Activated B cell treated with CpG ODN at 0.5 μM for 24 hours (primary cell): ENCODE measurements around the gene CCDC171. TPM values are rescaled to one million over a fixed set of nuclear protein-coding genes. Genes with fewer than 3 reads are reported as not detected.

Experiments
- ATAC-seq: fragments of 200-7000 bp; cut with Tn5 transposase; one replicate; pipeline ENCODE4 v1.10.0; 2021; ENCODE audit warnings: low read depth, mild to moderate bottlenecking, moderate library complexity
- CTCF ChIA-PET: fragments of 350-600 bp; sonication (Branson Sonifier 250); formaldehyde crosslinking; loops from one replicate; lab custom pipeline; 2021; ENCODE audit warnings: antibody characterized with exemption; lab: Charles Lee
- POLR2A ChIA-PET: fragments of 350-600 bp; sonication (Branson Sonifier 250); formaldehyde crosslinking; loops from one replicate; lab custom pipeline; 2021; ENCODE audit warnings: antibody characterized with exemption; lab: Charles Lee
- DNase-seq: peaks from one replicate; pipeline ENCODE4 v3.0.0; 2022
- H3K27ac Mint-ChIP-seq: one replicate; pipeline ENCODE4 v1.8.0; 2020; ENCODE audit warnings: mixed read lengths
- H3K27me3 Mint-ChIP-seq: one replicate; pipeline ENCODE4 v1.8.0; 2021; ENCODE audit warnings: mixed read lengths
- H3K36me3 Mint-ChIP-seq: one replicate; pipeline ENCODE4 v1.8.0; 2021; ENCODE audit warnings: low read depth, mixed read lengths
- H3K4me1 Mint-ChIP-seq: one replicate; pipeline ENCODE4 v1.8.0; 2021; ENCODE audit warnings: mixed read lengths
- H3K4me3 Mint-ChIP-seq: one replicate; pipeline ENCODE4 v1.8.0; 2020; ENCODE audit warnings: mild to moderate bottlenecking, mixed read lengths
- H3K9me3 Mint-ChIP-seq: one replicate; pipeline ENCODE4 v1.8.0; 2020; ENCODE audit warnings: mixed read lengths
- intact Hi-C: fragments of 100-400 bp; cut with micrococcal nuclease; formaldehyde crosslinking; loops from one replicate; pipeline ENCODE4 v1.15.1; 2024
- total RNA-seq: library from RNA; stranded (reverse); gene quantifications from 2 replicates; pipeline ENCODE4 v1.2.3, GENCODE V29; 2022
- TF ChIP-seq, protein P1 (sequence below): fragments of 200-600 bp; IDR thresholded peaks from one replicate; pipeline ENCODE4 v1.8.0; 2022; ENCODE audit warnings: antibody characterized with exemption, mild to moderate bottlenecking

CCDC171 gene
- total RNA-seq, 1 donor from 2014 or later, result 3.6 TPM

- ChIA-PET POLR2A (no interaction called here), CTCF (no interaction called here)
- Mint-ChIP-seq H3K4me3 (no peak overlapping the region), H3K36me3 (peaks cover 3% of the 10 kb centered on the region), H3K9me3 (no peaks in the 10 kb centered on the region), H3K27ac (no peak overlapping the region), H3K27me3 (no peaks in the 10 kb centered on the region), H3K4me1 (no peaks in the 10 kb centered on the region)
- no peak for ATAC-seq
- intact Hi-C loops, result no loop called here
- no peak for DNase-seq
- TF ChIP-seq, protein P1, sequence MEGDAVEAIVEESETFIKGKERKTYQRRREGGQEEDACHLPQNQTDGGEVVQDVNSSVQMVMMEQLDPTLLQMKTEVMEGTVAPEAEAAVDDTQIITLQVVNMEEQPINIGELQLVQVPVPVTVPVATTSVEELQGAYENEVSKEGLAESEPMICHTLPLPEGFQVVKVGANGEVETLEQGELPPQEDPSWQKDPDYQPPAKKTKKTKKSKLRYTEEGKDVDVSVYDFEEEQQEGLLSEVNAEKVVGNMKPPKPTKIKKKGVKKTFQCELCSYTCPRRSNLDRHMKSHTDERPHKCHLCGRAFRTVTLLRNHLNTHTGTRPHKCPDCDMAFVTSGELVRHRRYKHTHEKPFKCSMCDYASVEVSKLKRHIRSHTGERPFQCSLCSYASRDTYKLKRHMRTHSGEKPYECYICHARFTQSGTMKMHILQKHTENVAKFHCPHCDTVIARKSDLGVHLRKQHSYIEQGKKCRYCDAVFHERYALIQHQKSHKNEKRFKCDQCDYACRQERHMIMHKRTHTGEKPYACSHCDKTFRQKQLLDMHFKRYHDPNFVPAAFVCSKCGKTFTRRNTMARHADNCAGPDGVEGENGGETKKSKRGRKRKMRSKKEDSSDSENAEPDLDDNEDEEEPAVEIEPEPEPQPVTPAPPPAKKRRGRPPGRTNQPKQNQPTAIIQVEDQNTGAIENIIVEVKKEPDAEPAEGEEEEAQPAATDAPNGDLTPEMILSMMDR, result no peak
Measured at GRCh38 chr9:15722888-15723287, 170.0 kb downstream of the CCDC171 start.

DNA sequence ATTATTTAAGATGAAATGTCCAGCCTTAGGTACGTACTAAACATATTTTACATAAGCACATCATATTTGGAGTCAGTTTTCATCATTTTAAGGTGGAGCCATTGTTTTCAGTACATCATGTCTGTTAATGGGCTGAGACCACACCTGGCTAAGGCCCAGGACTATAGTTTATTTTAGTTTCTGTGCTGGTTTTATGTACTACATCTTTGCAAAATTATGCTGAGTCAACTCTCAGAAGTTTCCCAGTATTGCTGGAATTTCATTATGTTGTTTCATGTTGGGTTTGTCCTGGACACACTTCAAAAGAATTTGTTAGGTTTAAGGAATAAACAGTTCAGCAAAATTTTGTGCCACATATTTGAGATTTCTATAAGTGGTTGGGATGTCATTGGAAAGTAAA lies 171.2 kb downstream of the CCDC171 start:
- H3K27ac Mint-ChIP-seq, result no peak overlapping the region
- no peaks in the 10 kb centered on the region for H3K4me1 Mint-ChIP-seq
- POLR2A ChIA-PET, result no interaction called here

GRCh38 chr9:15724612-15725011 lies 171.8 kb downstream of the CCDC171 start:
- DNase-seq (no peak), ATAC-seq (no peak)
- Mint-ChIP-seq H3K4me3 (no peak overlapping the region), H3K9me3 (no peaks in the 10 kb centered on the region), H3K27ac (no peak overlapping the region), H3K36me3 (peaks cover 6% of the 10 kb centered on the region), H3K27me3 (no peaks in the 10 kb centered on the region), H3K4me1 (no peaks in the 10 kb centered on the region)
- POLR2A ChIA-PET, result no interaction called here
- CTCF ChIA-PET, result no interaction called here
- TF ChIP-seq, protein P1, result no peak
- intact Hi-C loops, result no loop called here

More for the DNA sequence above, 171.2 kb downstream of the CCDC171 start:
- H3K9me3 Mint-ChIP-seq, result no peaks in the 10 kb centered on the region
- CTCF ChIA-PET, result no interaction called here
- no peak for ATAC-seq
- DNase-seq, result no peak
- peaks cover 6% of the 10 kb centered on the region for H3K36me3 Mint-ChIP-seq
- no peak overlapping the region for H3K4me3 Mint-ChIP-seq
- TF ChIP-seq, protein P1, result no peak
- H3K27me3 Mint-ChIP-seq, result no peaks in the 10 kb centered on the region
- intact Hi-C loops, result no loop called here

GRCh38 chr9:15725953-15726352 lies 173.1 kb downstream of the CCDC171 start:
- TF ChIP-seq, protein P1, result no peak
- H3K4me3 Mint-ChIP-seq, result no peak overlapping the region
- CTCF ChIA-PET, result no interaction called here
- DNase-seq (no peak), ATAC-seq (no peak)
- POLR2A ChIA-PET, result no interaction called here
- H3K9me3 Mint-ChIP-seq, result no peaks in the 10 kb centered on the region
- no peak overlapping the region for H3K27ac Mint-ChIP-seq
- no peaks in the 10 kb centered on the region for H3K4me1 Mint-ChIP-seq
- H3K36me3 Mint-ChIP-seq, result peaks cover 6% of the 10 kb centered on the region
- intact Hi-C loops, result no loop called here
- no peaks in the 10 kb centered on the region for H3K27me3 Mint-ChIP-seq

GRCh38 chr9:15729507-15729906 lies 176.7 kb downstream of the CCDC171 start:
- intact Hi-C loops, result no loop called here
- ChIA-PET POLR2A (no interaction called here), CTCF (no interaction called here)
- ATAC-seq, result no peak
- no peak for DNase-seq
- H3K4me3 Mint-ChIP-seq, result no peak overlapping the region
- no peaks in the 10 kb centered on the region for H3K9me3 Mint-ChIP-seq
- H3K36me3 Mint-ChIP-seq, result peaks cover 3% of the 10 kb centered on the region
- H3K27me3 Mint-ChIP-seq, result no peaks in the 10 kb centered on the region
- no peak overlapping the region for H3K27ac Mint-ChIP-seq
- no peaks in the 10 kb centered on the region for H3K4me1 Mint-ChIP-seq
- TF ChIP-seq, protein P1, result no peak
